ENCODE results near the gene LAMC2. TPM values are rescaled to one million over a fixed set of nuclear protein-coding genes. Genes with fewer than 3 reads are reported as not detected.

LAMC2 gene
- total RNA-seq, 1 donor from 2014 or later: 1.1 TPM

DNA sequence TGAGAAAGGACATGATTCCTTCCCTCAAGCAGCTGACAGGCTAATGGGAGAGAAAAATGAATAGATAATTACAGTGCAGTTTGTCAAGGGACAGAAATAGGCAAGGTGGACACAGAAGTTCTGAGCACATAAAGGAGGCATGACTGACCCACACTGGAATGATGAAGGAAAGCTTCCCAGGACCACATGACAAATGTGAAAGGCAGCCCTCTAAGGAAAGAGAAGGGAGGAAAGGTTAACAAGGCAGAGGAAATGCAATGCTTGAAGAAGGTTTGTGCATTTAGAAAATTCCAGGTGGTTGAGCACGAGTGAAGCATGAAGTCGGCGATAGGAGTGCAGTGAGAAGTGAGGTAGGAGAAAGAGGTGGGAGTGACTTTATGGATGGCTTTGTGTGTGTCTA is 37.4 kb downstream of the LAMC2 start:
- no peak for DNase-seq (ENCODE audit: low spot score in 2 of 2)
- H3K4me1 ChIP-seq: peaks cover 4 to 5% of the 10 kb centered on the region in 2 donors
- no peaks in the 10 kb centered on the region for H3K36me3 ChIP-seq
- TF ChIP-seq, protein P1, sequence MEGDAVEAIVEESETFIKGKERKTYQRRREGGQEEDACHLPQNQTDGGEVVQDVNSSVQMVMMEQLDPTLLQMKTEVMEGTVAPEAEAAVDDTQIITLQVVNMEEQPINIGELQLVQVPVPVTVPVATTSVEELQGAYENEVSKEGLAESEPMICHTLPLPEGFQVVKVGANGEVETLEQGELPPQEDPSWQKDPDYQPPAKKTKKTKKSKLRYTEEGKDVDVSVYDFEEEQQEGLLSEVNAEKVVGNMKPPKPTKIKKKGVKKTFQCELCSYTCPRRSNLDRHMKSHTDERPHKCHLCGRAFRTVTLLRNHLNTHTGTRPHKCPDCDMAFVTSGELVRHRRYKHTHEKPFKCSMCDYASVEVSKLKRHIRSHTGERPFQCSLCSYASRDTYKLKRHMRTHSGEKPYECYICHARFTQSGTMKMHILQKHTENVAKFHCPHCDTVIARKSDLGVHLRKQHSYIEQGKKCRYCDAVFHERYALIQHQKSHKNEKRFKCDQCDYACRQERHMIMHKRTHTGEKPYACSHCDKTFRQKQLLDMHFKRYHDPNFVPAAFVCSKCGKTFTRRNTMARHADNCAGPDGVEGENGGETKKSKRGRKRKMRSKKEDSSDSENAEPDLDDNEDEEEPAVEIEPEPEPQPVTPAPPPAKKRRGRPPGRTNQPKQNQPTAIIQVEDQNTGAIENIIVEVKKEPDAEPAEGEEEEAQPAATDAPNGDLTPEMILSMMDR (IDR thresholded peaks at IDR 0.05): no peak
- H3K9me3 ChIP-seq: no peaks in the 10 kb centered on the region
- no peak overlapping the region for H3K4me3 ChIP-seq
- H3K27me3 ChIP-seq: no peaks in the 10 kb centered on the region
- no peak overlapping the region for H3K27ac ChIP-seq
- intact Hi-C loops (cut with DNase I): no loop called here

DNA sequence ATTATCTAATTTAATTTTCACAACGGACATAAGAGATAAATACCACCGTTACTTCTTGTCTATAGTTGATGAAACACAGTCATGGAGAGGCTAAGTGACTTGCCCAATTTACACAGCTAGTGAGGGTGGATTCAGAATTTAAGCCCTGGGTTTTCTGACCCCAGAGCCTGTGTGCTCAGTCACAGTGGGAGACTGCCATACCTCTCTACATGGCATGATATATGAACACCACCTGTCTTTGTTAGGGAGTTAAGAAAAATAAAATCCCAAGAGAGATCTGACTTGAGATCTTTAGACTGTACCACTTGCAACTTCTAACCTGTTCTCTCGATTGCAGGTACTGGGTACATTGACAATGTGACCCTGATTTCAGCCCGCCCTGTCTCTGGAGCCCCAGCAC is 40.3 kb downstream of the LAMC2 start:
- TF ChIP-seq, protein P1 (IDR thresholded peaks at IDR 0.05): no peak
- no peaks in the 10 kb centered on the region for H3K36me3 ChIP-seq
- intact Hi-C loops (cut with DNase I): no loop called here
- no peak overlapping the region for H3K4me3 ChIP-seq
- H3K27me3 ChIP-seq: no peaks in the 10 kb centered on the region
- no peak for DNase-seq (ENCODE audit: low spot score in 2 of 2)
- H3K4me1 ChIP-seq: no peaks in the 10 kb centered on the region
- H3K9me3 ChIP-seq: no peaks in the 10 kb centered on the region
- H3K27ac ChIP-seq: no peak overlapping the region

DNA sequence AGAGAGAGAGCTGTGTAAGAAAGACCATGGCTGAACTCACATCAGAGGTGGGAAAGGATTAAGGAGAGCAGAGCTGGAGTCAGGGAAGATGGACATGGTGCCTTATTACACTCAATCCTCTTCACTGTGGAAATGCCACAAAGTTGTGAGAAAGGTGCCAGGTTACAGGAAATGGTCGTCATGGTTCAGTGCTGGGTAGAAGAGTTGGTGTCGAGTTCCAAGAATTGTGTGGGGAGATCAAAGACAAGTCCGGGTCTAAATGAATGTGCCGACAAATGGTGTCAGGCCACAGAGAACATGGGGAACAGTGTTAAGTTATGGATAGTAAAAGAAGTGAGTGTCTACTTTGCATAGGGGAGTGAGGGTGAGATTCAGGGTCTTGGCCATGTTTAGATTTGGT is 40.9 kb downstream of the LAMC2 start:
- Histone ChIP-seq H3K27me3 (no peaks in the 10 kb centered on the region), H3K4me1 (no peaks in the 10 kb centered on the region), H3K36me3 (no peaks in the 10 kb centered on the region), H3K9me3 (no peaks in the 10 kb centered on the region), H3K27ac (no peak overlapping the region), H3K4me3 (no peak overlapping the region)
- intact Hi-C loops (cut with DNase I): no loop called here
- DNase-seq (ENCODE audit: low spot score in 2 of 2): no peak
- TF ChIP-seq, protein P1 (IDR thresholded peaks at IDR 0.05): no peak

DNA sequence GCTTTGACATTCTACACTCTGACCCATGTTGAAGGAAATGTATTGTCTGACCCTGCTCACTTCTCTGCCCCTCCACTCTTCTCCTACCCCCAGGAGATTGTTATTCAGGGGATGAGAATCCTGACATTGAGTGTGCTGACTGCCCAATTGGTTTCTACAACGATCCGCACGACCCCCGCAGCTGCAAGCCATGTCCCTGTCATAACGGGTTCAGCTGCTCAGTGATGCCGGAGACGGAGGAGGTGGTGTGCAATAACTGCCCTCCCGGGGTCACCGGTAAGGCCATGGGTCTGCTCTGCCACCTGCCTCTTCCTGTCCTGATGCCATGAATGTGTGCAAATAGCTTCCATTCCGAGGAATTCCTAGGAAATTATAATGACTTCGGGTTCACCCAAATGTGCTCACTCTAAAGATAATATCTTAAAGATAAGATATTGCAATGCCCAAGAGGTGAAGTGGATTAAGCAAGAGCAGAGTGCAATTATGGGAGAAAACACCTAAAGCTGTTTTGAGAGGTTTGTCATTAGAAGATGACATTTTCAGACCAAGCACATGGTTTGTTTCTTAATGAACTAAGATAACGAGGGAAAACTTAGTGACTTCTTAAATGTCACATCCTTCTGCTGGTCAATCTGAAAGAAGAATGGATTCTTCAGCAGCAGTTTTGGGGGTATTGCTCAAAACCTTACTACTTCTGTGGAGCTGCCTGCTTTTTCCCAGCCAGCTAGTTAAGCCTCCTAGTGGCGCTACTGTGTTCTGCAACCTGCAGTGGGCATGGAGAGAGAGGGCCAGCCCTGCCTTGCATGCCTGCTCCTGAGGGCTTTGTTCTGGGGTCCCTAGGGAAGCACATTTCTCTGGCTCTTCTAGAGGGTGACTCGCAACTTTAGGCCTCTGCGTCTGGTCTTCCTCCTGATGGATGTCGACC is 41.6 kb downstream of the LAMC2 start:
- TF ChIP-seq, protein P1 (IDR thresholded peaks at IDR 0.05): peak; percentile 50 to 68 (median 64)
- H3K9me3 ChIP-seq: no peaks in the 10 kb centered on the region
- no peak overlapping the region for H3K4me3 ChIP-seq
- H3K27ac ChIP-seq: no peak overlapping the region
- peak in 1 of 2 donors; percentile 65 for DNase-seq (ENCODE audit: low spot score in 2 of 2)
- no peaks in the 10 kb centered on the region for H3K27me3 ChIP-seq
- H3K4me1 ChIP-seq: no peaks in the 10 kb centered on the region
- intact Hi-C loops (cut with DNase I): no loop called here
- H3K36me3 ChIP-seq: no peaks in the 10 kb centered on the region

DNA sequence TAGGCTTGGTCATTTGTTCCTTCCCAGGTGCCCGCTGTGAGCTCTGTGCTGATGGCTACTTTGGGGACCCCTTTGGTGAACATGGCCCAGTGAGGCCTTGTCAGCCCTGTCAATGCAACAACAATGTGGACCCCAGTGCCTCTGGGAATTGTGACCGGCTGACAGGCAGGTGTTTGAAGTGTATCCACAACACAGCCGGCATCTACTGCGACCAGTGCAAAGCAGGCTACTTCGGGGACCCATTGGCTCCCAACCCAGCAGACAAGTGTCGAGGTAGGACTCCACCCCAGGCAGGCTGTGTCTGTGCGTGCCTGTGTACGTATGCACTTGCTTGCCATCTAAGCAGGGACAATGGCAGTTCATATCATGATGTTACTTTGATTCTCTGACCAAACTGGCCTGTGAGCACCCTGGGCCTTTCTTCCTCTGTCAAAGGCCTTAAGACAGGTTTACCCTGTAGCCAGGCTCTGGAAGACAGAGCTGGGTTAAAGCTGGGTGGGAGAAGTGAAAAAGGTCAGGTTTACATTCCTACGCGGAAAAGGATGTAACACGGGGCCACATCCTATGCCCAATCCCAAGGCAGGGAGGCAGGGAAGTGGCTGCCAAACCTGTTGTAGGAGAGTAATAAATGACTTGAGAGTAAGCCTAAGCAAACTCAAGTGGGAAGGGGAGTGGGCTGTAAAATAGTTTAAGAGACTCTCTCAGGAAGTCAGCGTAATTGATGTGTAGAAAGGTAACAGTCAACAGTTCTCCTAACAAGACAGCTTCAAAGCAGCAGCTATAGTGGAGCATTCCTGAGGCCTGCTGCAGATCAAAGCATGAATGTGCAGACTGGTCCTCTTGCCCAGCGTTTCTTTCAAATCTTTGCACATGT is 42.5 kb downstream of the LAMC2 start:
- Histone ChIP-seq H3K27ac (no peak overlapping the region), H3K4me3 (no peak overlapping the region), H3K9me3 (no peaks in the 10 kb centered on the region), H3K27me3 (no peaks in the 10 kb centered on the region), H3K36me3 (no peaks in the 10 kb centered on the region), H3K4me1 (no peaks in the 10 kb centered on the region)
- TF ChIP-seq, protein P1 (IDR thresholded peaks at IDR 0.05): peak in 1 of 3 experiments; percentile 0
- DNase-seq (ENCODE audit: low spot score in 2 of 2): no peak
- intact Hi-C loops (cut with DNase I): no loop called here

Measured in ascending aorta (tissue), 2 donors.